Amygdala (tissue), 56 donors: ENCODE data around the gene MAU2.
"Not testable (repeated sequence)": the region's sequence is repeated elsewhere in the genome, so short reads cannot be mapped to it uniquely, and the experiment has no call there.

Experiments
- DNase-seq, 56 donors: peaks; one replicate each; lab custom pipeline; 2025; lab: John Stamatoyannopoulos, UW

The MAU2 gene

DNA sequence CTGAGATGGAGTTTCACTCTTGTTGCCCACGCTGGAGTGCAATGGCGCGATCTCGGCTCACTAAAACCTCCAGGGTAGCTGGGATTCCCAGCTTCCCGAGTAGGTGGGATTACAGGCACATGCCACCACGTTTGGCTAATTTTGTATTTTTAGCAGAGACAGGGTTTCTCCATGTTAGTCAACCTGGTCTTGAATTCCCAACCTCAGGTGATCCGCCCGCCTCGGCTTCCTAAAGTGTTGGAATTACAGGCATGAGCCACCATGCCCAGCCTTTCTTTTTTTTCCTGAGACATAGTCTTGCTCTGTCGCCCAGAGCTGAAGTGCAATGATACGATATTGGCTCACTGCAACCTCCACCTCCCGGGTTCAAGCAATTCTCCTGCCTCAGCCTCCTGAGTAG, 59.7 kb downstream of the MAU2 start:
- DNase-seq = not testable (repeated sequence)

DNA sequence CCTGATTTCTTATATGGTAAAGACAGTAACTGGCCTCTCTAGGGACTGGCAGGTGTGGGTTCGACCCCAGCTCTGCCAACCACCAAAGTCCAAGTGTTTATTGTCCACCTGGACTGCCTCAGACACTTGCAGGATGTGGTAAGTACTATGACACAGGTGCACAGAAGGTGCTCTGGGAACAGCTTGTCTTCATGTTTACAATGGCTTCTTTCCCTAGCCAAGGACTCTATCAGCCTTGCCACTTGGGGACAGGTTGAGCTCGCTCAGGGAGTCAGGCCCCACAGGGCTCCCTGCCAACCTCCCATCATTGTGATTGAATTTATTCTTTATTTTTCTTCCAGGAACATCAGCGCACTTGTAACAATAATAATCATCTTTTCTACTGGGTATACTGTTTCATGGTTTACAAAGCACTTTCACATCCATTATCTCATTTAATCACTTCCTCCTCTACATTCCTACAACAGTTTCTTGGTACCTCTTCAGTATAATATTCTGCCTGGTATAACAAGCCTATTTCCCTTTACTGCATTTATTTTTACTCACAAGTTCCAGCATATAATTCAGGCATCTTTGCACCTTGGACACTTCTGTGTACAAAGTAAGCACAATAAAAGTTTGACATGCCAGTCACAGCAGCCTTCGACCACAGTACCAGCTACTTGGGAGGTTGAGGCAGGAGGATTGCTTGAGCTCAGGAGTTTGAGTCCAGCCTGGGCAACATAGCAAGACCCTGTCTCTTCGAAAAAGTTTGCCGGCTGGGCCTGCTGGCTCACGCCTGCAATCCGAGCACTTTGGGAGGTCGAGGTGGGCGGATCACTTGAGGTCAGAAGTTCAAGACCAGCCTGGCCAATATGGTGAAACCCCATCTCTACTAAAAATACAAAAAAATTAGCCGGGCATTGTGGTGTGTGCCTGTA, 60.6 kb downstream of the MAU2 start:
- DNase-seq = no peak

DNA sequence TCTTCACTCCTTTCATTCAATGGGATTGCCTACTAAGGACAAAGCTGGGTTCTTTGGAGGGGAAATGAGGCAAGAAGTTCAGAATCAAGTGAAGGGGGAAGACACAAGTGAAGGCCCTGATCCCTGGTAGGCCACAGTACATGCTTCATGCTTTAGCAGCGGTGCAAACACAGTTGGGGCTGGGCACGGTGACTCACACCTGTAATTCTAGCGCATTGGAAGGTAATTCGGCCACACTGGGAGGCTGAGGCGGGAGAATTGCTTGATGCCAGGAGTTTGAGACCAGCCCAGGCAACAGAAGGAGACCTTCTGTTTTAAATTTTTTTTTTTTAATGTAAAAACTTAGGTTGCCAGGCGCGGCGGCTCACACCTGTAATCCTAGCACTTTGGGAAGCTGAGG, 61.5 kb downstream of the MAU2 start:
- DNase-seq = no peak

- DNase-seq = no peak
Observed at GRCh38 chr19:19384486-19384885, 63.9 kb downstream of the MAU2 start.

DNA sequence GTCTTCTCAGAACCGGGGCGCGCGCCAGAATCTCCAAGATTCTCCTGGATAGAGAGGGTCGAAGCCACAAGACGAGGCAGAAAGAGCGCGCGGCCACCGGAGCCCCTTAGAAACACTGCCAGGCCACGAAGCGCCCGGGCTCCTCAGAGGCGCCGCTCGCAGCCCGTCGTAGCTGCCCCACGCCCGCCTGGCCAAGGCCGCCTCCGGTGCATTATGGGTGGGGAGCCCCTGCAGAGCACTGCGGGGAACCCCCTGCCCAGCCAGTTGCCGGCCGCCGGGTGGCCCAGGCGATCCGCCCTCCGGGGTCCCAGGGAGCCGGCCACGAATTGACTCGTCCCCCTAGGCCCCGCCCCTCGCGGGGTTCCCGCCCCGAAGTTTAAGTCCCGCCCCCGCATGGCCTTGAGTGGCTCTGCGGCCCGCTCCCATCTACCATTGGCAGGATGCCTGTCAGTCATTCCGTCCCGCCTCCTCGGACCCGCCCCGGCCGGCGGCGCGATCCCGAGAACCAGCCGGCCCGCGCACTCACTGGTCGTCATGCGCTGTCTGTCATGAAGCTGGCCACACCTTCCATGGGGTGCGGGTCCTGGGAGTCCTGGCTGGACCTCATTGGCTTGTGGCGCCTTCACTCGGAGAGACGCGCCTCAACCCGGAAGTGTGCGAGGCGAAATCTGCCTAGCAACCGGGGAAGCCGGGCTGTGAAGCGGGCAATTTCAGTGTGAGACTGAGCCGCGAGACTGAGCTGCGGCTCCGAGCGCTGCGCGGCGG, 64.7 kb downstream of the MAU2 start:
- DNase-seq = peak; percentile 86 to 100 (median 100)

GRCh38 chr19:19385896-19386869, 65.6 kb downstream of the MAU2 start:
- peak in 1 of 56 donors; percentile 66 for DNase-seq

GRCh38 chr19:19387108-19387507, 66.5 kb downstream of the MAU2 start:
- DNase-seq = no peak

DNA sequence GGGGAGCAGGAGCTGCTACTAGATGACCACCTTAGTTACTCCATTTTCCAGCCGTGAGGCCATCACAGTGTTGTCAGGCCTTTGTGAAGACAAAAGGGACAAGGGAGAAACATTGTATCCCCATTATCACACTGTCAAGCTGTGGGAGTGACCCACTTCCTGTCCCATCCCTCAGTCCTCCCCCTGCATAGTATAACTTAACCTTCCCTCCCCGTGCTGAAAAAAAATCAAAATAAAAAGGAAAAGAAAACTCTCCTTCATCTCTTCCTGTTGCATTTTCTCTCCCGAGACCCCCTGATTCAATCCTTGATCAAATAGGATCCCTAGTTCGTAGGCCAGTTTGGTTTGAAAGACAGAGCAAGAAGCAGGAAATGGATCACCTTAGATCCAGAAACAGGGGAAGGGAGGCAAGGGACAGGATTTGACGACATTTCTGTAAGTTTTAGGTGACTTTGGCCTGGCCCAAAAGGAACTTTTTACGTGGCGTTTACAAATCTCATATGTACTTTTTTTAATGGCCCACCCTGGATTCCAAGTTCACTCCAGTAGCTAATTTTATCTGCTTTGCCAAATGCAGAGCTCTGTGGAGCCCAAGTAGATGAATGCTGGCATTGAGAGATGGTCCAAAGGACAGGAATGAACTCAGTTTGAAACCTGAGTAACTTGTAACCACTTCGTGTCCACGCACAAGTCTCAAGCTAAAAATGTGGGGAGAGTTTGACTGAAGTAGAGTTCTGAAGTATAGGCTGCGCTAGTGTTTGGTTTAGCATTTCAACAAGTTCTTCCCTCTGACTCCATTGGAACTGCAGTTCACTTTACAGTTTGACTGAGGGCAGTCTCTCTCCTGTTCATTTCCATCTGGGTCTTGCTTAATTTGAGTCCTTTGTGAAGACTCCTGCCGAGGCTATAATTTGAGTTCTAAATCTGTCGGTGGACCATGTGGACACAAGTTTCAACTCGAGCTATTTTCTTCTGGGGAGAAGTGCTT, 68.2 kb downstream of the MAU2 start:
- peak in 1 of 56 donors; percentile 7 for DNase-seq

DNA sequence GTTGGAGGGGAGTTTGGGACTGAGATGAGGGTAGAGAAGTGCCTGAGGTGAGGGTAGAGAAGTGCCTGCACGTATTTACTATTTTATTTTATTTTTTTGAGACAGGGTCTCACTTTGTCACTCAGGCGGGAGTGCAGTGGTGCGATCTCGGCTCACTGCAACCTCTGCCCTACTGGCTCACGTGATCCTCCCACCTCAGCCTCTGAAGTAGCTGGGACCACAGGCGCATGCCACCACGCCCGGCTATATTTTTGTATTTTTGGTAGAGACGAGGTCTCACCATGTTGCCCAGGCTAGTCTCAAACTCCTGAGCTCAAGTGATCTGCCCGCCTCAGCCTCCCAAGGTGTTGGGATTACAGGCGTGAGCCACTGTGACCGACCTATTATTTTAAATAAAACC, 69.1 kb downstream of the MAU2 start:
- DNase-seq = not testable (repeated sequence)

GRCh38 chr19:19394333-19394732, 73.7 kb downstream of the MAU2 start:
- DNase-seq = not testable (repeated sequence)

DNA sequence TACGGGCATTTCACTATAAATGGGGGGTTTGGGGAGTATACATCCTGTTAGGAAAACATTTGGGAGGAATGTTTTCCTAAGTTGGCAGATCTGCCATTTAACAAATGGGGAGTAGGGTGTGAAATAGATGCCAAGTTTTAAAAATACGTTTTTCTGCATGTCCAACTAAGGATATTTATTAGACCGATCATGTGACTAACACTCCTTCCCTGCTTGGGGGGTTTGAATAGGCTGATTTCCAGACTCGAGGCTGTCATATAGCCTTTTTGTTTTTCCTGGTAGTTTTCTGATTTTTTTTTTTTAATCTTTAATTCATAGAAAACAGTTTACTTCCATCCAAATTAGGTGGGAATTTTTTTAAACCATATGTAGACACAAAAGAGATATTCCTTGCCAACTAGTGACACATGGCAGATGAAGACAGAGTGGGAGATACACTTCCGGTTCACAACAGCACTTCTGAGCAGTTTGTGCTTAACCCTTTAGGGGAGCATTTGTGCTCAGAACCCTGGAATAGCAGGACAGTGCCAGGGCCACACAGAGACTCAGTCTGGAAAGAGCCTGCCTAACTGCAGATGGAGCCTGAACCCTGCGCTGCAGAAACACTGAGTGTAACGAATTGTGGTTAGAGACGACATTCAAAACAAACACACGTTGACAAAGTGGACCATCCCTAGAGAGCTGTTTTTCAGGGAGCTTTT, 79.3 kb downstream of the MAU2 start:
- peak in 1 of 56 donors; percentile 13 for DNase-seq

GRCh38 chr19:19402656-19403372, 82.2 kb downstream of the MAU2 start:
- DNase-seq = no peak

DNA sequence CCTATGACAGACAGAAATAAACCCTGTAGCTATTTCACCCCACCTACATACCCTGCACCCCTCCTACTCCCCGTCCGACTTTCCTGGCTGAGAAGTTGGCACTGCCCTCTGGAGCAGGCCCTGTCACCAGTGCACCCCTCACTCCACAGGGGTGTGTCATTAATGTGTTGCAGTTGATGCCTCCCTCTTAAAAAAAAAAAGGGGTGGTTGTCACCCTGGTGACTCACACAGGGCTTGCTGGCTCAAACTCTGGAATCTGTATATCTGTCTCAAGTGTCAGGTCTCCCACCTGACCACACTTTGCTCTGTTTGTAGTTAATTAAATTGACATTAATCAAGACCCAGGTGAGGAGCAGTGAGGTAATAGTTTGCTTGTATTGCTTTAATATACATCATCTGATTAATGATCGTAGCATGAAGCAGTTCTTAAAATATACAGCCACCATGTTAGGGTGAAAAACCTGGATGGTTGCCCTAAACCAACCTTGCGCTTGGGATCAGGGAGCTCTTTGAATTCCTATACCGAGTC, 82.8 kb downstream of the MAU2 start:
- DNase-seq = no peak

DNA sequence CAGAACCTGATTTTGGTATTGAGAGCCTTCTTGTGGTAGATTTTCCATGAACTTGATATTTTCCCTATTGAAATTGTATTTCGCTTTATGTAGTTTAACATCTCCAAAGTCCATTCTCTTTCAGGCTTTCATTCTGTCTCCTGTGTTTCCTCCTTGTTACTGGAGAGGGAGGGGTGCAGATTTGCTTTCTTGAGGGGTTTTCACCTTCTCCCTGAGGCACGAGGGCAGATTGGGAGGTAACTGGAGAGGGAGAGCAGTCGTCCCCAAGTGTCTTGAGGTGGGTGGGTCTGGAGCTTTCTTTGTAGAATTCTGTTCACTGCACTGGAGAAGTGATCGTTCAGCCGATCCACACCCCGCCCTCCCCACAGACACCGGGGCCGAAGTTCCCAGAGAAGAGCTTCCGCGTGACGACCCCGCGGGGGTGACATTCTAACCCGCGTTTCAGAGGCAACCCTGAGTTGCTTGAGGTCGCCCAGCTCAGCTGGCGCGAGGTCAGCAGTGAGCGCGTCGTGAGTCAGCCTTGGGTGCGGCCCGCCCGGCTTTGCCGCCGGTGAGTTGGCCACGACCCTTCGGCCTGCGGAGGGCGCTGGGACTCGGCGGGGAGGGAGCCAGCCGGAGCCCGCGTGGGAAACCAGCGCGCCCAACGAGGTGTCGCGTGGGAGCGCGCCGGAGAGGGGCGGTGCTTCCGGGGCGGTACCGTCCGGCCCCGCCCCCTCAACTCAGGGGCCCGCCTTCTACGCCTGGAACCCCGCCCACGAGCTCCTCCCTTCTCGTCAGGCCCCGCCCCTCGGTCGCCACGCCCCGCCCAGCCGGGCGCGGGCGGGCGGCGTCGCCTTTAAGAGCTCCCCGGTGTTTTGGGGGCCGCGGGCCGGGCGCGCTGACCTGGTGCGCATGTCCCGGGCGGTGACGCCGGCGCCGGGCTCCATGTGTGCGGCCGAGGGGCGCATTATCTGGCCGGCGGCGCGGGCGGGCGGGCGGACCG, 84.5 kb downstream of the MAU2 start, which contains the start of gene GATAD2A:
Gene GATAD2A, plus strand, starts transcription at position 797 of the 982 bp plus-strand sequence. CDS start 59,671 bp downstream, outside the sequence.
- peak; percentile 23 to 96 (median 87) for DNase-seq

- peak in 18 of 56 donors; percentile 11 to 42 (median 22) for DNase-seq
Observed at GRCh38 chr19:19405971-19406877, 85.6 kb downstream of the MAU2 start.
